ENCODE data around the gene KCNQ4. TPM values are rescaled to one million over a fixed set of nuclear protein-coding genes. Genes with fewer than 3 reads are reported as not detected.

KCNQ4 gene
- polyA plus RNA-seq, 1 donor = 35.5 TPM

GRCh38 chr1:40755067-40755466 is 28.5 kb upstream of the KCNQ4 start:
- DNase-seq (ENCODE audit: low read depth) = no peak

- no peak for DNase-seq (ENCODE audit: low read depth)
These were observed 27.1 kb upstream of the KCNQ4 start for GRCh38 chr1:40756523-40756922.

GRCh38 chr1:40757084-40757483 is 26.5 kb upstream of the KCNQ4 start:
- no peak for DNase-seq (ENCODE audit: low read depth)

DNA sequence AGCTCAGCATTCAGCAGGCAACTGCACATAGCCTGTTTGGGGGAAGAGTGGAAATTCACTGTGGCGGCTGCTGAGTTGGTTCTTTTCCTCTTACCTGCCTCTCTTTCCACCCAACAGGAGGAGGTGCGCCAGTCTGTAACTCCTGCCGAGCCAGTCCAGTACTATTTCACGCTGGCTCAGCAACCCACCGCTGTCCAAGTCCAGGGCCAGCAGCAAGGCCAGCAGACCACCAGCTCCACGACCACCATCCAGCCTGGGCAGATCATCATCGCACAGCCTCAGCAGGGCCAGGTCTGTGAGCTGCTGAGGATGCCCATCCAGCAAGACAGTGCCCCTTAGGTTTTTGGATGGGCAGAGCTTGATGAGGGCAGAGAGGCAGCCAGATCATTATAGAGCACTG is 25.6 kb upstream of the KCNQ4 start:
- no peak for DNase-seq (ENCODE audit: low read depth)

DNA sequence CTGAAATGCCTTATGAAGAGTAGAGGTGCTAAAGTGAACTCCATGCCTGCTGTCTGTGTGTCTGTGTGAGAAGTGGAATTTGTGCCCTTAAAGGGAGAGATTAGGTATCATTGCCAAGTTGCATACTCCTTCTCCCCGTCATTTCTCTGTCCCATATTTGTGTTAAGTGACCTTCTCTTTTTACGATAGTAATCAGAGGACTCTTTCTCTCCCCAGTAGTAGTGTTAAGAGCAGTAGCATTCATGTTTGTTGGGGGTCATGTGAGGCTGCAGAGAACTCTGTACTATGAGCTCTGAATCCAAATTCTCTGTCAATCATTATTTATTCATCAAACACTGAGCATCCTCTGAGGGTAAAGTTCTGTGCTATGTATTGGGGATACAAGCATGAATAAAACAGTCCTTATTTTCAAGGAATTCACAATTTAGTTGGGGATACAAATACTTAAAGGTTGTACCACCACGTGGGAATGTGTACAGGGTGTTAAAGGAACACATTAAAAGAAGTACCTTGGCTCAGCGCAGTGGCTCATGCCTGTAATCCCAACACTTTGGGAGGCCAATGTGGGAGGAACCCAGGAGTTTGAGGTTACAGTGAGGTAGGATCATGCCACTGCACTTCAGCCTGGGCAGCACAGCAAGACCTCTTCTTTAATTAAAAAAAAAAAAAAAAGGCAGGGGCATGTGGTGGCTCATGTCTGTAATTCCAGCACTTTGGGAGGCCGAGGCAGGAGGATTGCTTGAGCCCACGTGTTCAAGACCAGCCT is 24.8 kb upstream of the KCNQ4 start:
- DNase-seq (ENCODE audit: low read depth) = no peak

- no peak for DNase-seq (ENCODE audit: low read depth)
These were observed 22.6 kb upstream of the KCNQ4 start for GRCh38 chr1:40760984-40761383.

- no peak for DNase-seq (ENCODE audit: low read depth)
These were observed 21.3 kb upstream of the KCNQ4 start for GRCh38 chr1:40762144-40762923.

GRCh38 chr1:40763742-40764532 is 19.6 kb upstream of the KCNQ4 start:
- no peak for DNase-seq (ENCODE audit: low read depth)

- DNase-seq (ENCODE audit: low read depth) = no peak
These were observed 18.6 kb upstream of the KCNQ4 start for GRCh38 chr1:40764981-40765380.

DNA sequence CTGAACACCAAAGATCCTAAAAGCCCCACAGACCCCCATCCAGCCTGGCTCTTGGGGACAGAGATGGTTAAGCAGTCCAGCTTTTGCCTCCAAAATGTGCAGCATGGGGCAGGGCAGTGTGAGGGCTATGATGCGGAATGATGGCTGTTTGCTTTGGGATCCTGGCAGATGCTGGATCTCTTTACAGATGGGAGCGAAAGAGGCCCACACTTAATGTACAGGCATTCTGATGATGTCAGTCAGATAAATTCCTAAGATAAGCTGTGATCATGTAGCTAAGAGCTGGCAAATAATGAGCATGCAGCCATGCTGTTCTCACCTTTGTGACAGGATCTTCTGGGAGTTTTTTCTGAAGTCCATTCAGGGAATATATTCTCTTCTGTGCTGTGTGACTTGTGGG is 17.6 kb upstream of the KCNQ4 start:
- no peak for DNase-seq (ENCODE audit: low read depth)

DNA sequence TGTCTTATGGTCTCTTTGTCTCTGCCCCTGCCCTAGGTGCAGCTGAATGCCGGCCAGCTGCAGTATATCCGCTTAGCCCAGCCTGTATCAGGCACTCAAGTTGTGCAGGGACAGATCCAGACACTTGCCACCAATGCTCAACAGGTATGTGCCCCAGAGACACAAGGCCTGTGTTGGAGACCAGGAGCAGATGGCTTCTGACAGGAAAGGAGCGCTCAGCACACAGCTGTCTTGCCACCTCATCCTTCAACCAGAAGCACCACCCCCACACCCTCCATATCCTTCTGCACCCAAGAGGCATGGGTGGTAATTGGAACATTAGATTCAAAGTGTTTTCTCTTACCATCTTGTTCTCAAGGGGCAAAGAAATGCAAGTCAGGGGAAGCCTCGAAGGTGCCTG is 17.0 kb upstream of the KCNQ4 start:
- no peak for DNase-seq (ENCODE audit: low read depth)

DNA sequence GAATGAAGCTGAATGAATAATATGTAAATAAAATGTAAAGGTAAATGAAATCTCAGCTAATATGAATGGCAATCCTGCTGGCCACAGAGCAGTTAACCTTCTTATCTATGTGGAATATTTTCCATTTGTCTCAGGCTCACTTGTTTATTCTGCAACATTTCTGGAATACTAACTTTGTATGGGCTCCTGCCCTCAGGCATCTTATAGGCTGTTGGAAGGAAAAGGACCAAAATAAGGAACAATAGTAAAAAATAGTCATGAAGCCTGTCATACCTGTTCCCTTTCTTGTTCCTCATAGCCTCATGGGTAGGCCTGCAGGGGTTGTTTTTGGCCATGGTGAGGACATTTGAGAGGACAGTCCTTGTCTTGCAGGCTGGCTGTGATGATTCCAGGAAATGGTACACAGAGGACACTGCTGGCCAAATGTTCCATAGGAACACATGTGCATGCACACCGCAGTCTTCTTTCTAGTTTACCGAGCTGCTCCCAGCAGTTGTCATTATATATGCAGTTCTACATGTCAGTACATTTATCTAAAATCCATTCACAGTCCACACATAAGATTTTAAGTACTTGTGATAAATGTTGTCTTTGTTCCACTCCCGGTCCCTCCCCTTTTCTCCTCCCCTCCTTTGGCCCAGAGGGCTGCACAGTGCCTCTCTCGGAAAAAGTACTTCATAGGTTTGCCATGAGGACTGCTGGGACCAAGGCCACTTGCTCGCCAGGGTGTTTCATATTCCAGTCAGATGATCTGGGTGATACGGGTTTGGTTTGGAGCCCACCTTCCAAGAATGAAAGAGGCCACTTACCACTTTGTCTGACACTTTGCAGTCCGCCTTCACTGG is 15.2 kb upstream of the KCNQ4 start:
- DNase-seq (ENCODE audit: low read depth) = no peak

DNA sequence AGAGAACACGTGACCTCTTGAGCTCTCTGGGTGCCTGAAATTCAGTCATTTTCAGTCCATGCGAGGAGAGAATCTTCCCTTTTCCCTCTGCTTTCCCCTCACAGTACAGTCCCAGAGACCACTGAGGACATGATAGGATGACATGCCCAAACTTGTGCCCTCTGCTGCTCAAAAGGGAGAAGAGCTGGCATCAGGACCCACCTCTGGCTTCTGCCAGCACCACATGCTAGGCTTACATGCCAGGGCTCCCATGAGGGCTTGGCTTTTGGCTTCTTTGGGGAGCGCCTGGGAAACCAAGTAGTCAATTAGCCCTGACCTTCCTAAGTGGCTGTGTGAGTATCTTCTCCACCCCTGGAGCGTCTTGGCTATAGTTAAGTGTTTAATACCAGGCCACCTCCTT is 13.8 kb upstream of the KCNQ4 start:
- DNase-seq (ENCODE audit: low read depth) = no peak

- DNase-seq (ENCODE audit: low read depth) = no peak
These were observed 13.1 kb upstream of the KCNQ4 start for GRCh38 chr1:40770296-40771070.

DNA sequence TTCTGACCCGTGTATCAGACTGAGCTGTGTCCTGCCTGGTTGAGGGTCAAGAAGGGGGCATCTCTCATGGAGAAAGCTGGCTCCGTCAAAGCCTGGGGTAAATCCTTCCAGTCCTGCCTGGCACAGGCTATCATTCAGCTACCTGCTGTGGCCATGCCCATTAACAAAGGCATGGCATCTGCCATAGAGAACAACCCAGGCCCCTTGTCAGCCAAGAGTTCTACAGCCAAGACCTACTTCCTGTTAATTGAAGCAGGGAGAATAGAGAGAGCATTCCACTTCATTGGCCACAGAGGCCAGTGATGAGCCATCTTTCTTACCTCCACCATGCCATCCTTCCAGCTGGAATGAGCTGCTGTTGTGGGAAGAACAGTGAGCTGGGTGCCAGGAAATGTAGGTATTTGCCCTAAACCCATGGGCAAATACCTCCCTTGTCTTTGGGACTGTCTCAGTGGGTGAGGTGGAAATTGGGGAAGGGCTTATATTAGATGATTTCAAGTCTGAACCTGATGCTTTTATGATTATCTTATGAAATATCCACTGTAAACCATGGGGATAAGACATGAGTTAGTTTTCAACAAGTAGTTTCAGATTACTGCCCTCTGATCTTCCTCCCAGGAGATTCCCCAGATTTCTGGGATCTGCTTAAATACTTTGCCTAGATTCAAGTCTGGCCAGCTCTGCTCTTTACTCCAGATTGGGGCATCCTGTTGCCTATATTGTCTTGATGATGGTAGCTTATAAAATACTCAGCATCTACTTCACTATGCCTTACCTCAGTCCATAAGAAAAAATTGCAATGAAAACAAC is 11.2 kb upstream of the KCNQ4 start:
- no peak for DNase-seq (ENCODE audit: low read depth)

DNA sequence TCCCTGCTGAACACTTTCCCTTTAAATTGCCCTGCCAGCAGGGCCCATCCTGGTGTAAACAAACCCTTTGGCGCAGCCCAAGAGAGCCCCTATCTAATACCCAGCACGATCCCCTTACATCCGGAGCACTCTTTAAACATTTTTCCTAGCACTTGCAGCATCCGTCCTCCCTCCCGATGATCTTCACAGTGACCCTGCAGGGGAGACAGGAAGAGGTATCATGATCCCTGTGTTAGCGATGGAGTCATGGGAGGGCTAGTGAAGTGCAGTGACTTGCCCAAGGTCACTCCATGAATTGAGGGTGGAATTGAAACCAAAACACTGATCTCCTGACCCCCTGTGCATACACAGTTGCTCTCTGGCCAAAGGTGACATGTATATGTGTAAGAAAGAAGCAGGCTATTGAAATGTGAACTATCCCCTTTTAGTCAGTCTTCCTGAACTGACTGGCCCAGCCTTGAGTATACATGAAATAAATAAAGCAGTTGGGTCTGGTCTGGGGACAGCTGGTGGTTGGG is 9.8 kb upstream of the KCNQ4 start:
- no peak for DNase-seq (ENCODE audit: low read depth)

DNA sequence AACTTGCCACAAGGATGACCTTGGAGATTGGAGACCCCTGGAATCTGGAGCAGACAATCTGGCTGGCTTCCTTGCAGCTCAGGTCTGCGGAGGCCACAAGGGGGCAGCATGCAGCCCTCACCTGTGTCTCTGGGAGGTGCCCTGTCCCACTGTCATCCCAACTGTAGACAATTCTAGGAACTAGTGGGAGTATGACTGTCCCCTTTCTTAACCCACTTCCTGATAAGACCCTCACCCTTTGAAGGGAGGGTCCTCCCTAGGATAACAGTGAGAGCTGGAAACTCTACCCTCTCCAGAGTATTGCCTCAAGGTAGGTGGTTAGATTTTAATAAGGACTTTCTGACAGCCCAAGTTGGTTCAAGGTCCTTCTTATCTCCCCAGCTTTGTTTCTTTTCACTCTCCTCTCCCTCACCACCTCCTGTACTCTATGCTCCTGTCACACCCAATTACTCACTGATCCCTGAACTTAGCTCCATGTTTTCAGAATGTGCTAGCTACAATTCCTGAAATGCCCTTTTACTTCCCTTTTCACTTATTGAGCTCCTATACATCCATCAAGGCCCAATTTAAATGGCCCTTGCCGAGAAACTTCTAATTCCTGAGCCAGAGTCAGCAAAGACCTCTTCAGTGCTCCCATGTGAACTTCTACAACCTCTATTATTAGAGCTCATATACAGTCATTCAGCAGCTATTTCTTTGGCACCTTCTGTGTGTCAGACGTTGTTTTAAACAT is 9.2 kb upstream of the KCNQ4 start:
- no peak for DNase-seq (ENCODE audit: low read depth)

DNA sequence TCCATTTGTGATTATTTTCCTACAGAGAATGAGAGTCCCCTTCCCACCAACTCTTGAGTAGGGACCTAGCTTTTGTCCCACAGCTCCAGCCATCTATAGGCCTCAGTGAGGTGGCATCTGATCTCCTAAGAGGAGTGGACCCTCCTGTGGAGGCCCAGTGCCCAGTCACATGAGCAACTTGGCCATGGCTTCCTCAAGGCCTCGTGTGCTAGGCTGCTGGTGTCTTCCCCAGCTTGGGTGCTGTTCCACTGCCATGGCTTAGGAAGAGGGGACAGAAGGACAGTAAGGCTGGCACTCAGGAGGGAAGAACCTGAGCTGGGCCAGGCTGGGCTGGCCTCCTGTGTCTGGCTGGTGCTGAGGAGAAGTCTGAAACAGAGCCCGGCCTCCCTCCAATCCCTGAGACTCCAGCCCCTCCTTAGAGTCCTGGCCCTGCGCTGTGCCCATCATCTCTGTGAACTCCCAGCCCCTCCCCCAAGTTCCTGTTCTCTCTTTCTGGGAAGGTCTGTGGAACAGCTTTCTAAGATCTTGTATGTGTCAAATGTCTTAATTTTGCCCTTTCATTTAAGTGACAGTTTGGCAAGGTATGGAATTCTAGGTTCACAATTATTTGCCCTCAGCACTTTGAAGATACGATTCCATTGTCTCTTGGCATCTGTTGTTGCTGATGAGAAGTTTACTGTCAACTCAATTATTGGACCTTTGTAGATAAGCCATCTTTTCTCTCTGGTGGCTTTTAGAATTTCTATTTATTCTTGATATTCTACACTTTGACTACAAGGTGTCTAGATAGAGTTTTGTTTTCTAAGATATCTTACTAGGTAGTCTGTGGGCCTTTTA is 7.1 kb upstream of the KCNQ4 start:
- DNase-seq (ENCODE audit: low read depth) = no peak

All from forelimb muscle (tissue), 1 donor.